Measurements from ENCODE around the gene SLC44A4.
"Not testable (repeated sequence)": the region's sequence is repeated elsewhere in the genome, so short reads cannot be mapped to it uniquely, and the experiment has no call there.

The SLC44A4 gene

GRCh38 chr6:31822036-31822821, 56.6 kb downstream of the SLC44A4 start:
- peak overlapping the region; percentile 97 for H3K27ac ChIP-seq
- no peak for TF ChIP-seq CTCF (conservative IDR thresholded peaks at IDR 0.05)

GRCh38 chr6:31821301-31822035, 57.3 kb downstream of the SLC44A4 start:
- H3K27ac ChIP-seq = peak overlapping the region; percentile 97
- TF ChIP-seq CTCF (conservative IDR thresholded peaks at IDR 0.05) = no peak

GRCh38 chr6:31820399-31820798, 58.4 kb downstream of the SLC44A4 start:
- not testable (repeated sequence) for H3K27ac ChIP-seq

- TF ChIP-seq CTCF (conservative IDR thresholded peaks at IDR 0.05) = no peak
- H3K27ac ChIP-seq = no peak overlapping the region
These were observed 58.9 kb downstream of the SLC44A4 start for GRCh38 chr6:31819871-31820299.

- not testable (repeated sequence) for H3K27ac ChIP-seq
These were observed 60.8 kb downstream of the SLC44A4 start for GRCh38 chr6:31817929-31818511.

GRCh38 chr6:31817133-31817928, 61.5 kb downstream of the SLC44A4 start:
- not testable (repeated sequence) for H3K27ac ChIP-seq

GRCh38 chr6:31815025-31815838, 63.6 kb downstream of the SLC44A4 start, which contains the start of the genes HSPA1A and HSPA1L:
HSPA1A (plus strand) TSS chr6:31815543; CDS start chr6:31815757, 214 bp downstream.
HSPA1L (minus strand) TSS chr6:31815283; CDS start chr6:31811972, 3,311 bp downstream.
- H3K27ac ChIP-seq = peak within 1 kb of the TSS; percentile 73
- no peak for TF ChIP-seq CTCF (conservative IDR thresholded peaks at IDR 0.05)

GRCh38 chr6:31814677-31815024, 64.1 kb downstream of the SLC44A4 start:
- TF ChIP-seq CTCF (conservative IDR thresholded peaks at IDR 0.05) = no peak
- peak overlapping the region; percentile 73 for H3K27ac ChIP-seq

Measured in VCaP (cell line).